PC-9 (cell line): Measurements from ENCODE around the gene ABHD8. TPM values are rescaled to one million over a fixed set of nuclear protein-coding genes. Genes with fewer than 3 reads are reported as not detected.
A peak's percentile ranks its signal among the peaks of the same experiment; 100 is the strongest.

Experiments used
- BruUV-seq: library from RNA; stranded (reverse); fragments of 400-500 nt; replicated peaks from 2 replicates; lab custom pipeline; 2021; lab: Mats Ljungman, UMichigan
- CTCF ChIA-PET: fragments of 300-600 bp; sonication (Branson Sonifier 250); formaldehyde crosslinking; loops from one replicate; lab custom pipeline; 2022; ENCODE audit warnings: antibody characterized with exemption; lab: Charles Lee
- POLR2A ChIA-PET: fragments of 300-600 bp; sonication (Branson Sonifier 250); formaldehyde crosslinking; loops from one replicate; lab custom pipeline; 2022; ENCODE audit warnings: antibody characterized with exemption; ENCODE audit not compliant: unreplicated experiment; lab: Charles Lee
- DNase-seq, 2 experiments: peaks; one replicate each; pipeline versions ENCODE4 v3.0.0 to v3.0.0-alpha.2; 2015 to 2022; ENCODE audit warnings: mixed read lengths in 1 of 2
- H2AFZ ChIP-seq: fragments of 200-600 bp; sonication (generic); 2 replicates; pipeline ENCODE4 v1.8.1; 2017; ENCODE audit warnings: antibody characterized with exemption
- H3F3A ChIP-seq: fragments of 200-600 bp; sonication (generic); 2 replicates; pipeline ENCODE4 v1.8.1; 2017; ENCODE audit warnings: antibody characterized with exemption, mild to moderate bottlenecking, low read depth; ENCODE audit not compliant: insufficient read depth
- H3K27ac ChIP-seq: fragments of 200-600 bp; sonication (generic); 2 replicates; pipeline ENCODE4 v1.6.1; 2016; ENCODE audit warnings: mixed run types
- H3K27me3 ChIP-seq: fragments of 200-600 bp; sonication (generic); 2 replicates; pipeline ENCODE4 v1.6.1; 2016; ENCODE audit warnings: low read depth, mixed run types; ENCODE audit not compliant: insufficient read depth
- H3K36me3 ChIP-seq: fragments of 200-600 bp; sonication (generic); 2 replicates; pipeline ENCODE4 v1.6.1; 2016; ENCODE audit warnings: low read depth, mixed run types
- H3K4me1 ChIP-seq: fragments of 200-600 bp; sonication (generic); replicated peaks from 2 replicates; pipeline ENCODE4 v1.6.1; 2016; ENCODE audit warnings: mixed run types; ENCODE audit not compliant: insufficient read depth
- H3K4me2 ChIP-seq: fragments of 200-600 bp; sonication (generic); 2 replicates; pipeline ENCODE4 v1.6.1; 2017; ENCODE audit warnings: mixed run types
- H3K4me3 ChIP-seq: fragments of 200-600 bp; sonication (generic); 2 replicates; pipeline ENCODE4 v1.6.1; 2016; ENCODE audit warnings: mixed run types
- H3K79me2 ChIP-seq: fragments of 200-600 bp; sonication (generic); 2 replicates; pipeline ENCODE4 v1.6.1; 2017; ENCODE audit warnings: low read depth, mixed run types
- H3K9me2 ChIP-seq: fragments of 200-600 bp; sonication (generic); 2 replicates; pipeline ENCODE4 v1.8.1; 2017; ENCODE audit warnings: mild to moderate bottlenecking; ENCODE audit not compliant: insufficient read depth
- H3K9me3 ChIP-seq: fragments of 200-600 bp; sonication (generic); 2 replicates; pipeline ENCODE4 v1.8.1; 2016; ENCODE audit warnings: low read depth; ENCODE audit not compliant: insufficient read depth
- H4K20me1 ChIP-seq: fragments of 200-600 bp; sonication (generic); 2 replicates; pipeline ENCODE4 v1.8.1; 2017; ENCODE audit not compliant: insufficient read depth
- CTCF ChIP-seq: fragments of 200-600 bp; sonication (generic); conservative IDR thresholded peaks from 2 replicates; pipeline ENCODE4 v1.6.1; 2017; ENCODE audit warnings: mixed run types, antibody characterized with exemption, mild to moderate bottlenecking, moderate library complexity
- EZH2 ChIP-seq: fragments of 200-600 bp; sonication (generic); IDR thresholded peaks from 2 replicates; pipeline ENCODE4 v1.8.0; 2017; ENCODE audit warnings: antibody characterized with exemption, low read depth
- intact Hi-C: fragments of 100-400 bp; cut with micrococcal nuclease; formaldehyde crosslinking; loops from one replicate; pipeline ENCODE4 v1.10.0; 2022; ENCODE audit not compliant: unreplicated experiment
- total RNA-seq: library from RNA; stranded (reverse); gene quantifications from 2 replicates; pipeline ENCODE4 v1.2.3, GENCODE V29; 2021

ABHD8 gene
- total RNA-seq, 1 experiment from 2014 or later = 37.5 TPM

DNA sequence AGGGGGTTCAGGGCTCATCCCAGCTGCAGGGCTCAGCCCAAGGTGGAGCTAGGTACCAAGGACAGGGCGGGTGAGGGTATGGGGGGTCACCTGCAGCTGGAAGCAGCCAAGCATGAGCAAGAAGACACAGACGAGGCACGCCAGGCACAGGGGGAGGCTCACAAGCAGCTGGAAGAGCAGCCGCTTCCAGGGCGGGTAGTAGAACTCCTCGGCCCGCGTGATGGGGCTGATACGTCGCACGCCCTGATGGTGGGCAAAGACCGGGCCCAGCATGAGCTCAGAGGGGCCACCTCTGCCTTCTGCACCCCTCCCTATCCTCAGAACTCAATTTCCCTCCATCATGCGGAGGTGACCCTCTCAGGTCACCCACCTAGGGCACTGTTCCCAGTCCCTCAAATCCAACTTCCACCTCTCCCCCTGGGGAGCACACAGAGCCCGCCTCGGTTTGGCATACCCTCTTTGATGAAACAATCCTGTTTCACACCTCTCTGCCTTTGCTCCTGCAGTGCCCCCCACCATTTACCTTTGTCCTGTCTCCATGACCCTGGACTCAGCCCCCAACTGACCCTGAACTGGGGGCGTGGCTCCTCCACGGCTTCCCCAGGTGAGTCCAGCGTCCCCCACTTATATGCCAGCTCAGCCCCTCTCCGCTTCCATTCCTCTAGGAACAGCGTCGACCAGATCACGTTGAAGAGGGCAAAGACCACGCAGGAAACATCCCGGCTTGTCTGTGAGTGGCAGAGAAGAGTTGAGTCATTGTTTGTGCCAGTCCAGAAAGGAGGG lies 27.2 kb upstream of the ABHD8 start:
- H4K20me1 ChIP-seq = no peaks in the 10 kb centered on the region
- H3K79me2 ChIP-seq = 0 out of 2 replicates have a peak, but pooled peaks cover under 1% of the 10 kb centered on the region
- no TSS peak for BruUV-seq
- H3K4me3 ChIP-seq = no peak overlapping the region
- H3K9me3 ChIP-seq = no peaks in the 10 kb centered on the region
- ChIA-PET POLR2A (interaction anchor here (0.6 kb wide), 1 partner anchor 75 kb away, joined by 5 read pairs; no protein-coding TSS in a partner anchor), CTCF (interaction anchor here (0.5 to 0.6 kb wide), 3 partner anchors 34 to 523 kb away, joined by 3 to 9 read pairs (median 7); no protein-coding TSS in a partner anchor)
- no peaks in the 10 kb centered on the region for H3K36me3 ChIP-seq
- H2AFZ ChIP-seq = no peak overlapping the region
- H3F3A ChIP-seq = peaks cover 39% of the 10 kb centered on the region
- intact Hi-C loops = no loop called here
- H3K4me2 ChIP-seq = no peak overlapping the region
- DNase-seq = no peak
- no peak for TF ChIP-seq EZH2
- no peak for TF ChIP-seq CTCF
- no peaks in the 10 kb centered on the region for H3K9me2 ChIP-seq
- no peaks in the 10 kb centered on the region for H3K27me3 ChIP-seq
- H3K27ac ChIP-seq = no peak overlapping the region
- H3K4me1 ChIP-seq = peaks cover 38% of the 10 kb centered on the region

DNA sequence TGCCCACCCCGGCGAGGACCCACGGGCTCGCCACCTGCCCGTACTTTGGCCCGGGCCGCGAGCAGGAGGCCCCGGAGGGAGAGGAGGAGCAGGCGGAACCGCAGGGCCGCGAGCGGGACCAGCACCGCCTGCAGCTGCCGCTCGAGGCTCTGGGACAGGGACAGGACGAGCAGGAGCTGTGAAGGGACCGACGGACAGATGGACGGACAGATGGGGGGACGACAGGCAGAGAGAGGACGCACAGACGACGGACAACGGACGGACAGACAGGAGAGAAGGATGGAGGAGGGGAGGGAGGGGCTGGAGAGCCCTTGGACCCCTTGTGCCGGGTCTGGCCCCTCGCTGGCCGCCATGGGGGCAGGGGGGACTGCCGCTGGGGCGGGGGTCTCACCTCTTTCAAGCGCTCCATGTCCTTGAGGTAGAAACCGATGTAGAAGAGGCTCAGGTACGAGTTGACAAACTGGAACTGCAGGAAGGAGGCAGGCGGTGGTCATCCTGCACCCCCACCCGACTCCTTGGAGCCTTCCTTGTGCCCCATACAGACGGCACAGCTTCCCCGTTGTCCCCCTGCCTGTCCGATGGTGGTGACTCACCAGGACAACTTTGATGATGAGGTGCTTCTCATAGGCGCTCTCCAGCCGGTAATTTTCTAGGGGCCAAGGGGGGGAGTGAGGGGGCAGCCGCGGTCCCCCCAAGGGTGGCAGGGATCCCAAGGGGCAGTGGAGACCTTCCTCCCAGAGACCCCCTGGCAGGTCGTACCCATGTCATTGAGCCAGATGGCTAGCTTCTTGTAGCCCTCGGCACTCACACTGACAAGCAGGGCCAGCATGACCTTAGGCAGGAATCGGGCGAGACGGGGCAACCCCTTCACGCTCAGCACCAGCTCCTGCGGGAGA lies 26.4 kb upstream of the ABHD8 start:
- peak in 1 of 2 experiments; percentile 33 for DNase-seq
- intact Hi-C loops = loop anchor here (5.0 kb wide), 1 partner anchor 37 kb away; no protein-coding TSS in a partner anchor
- no peak overlapping the region for H3K4me2 ChIP-seq
- H3K9me3 ChIP-seq = no peaks in the 10 kb centered on the region
- no peak overlapping the region for H2AFZ ChIP-seq
- peaks cover 33% of the 10 kb centered on the region for H3K4me1 ChIP-seq
- H3F3A ChIP-seq = peaks cover 41% of the 10 kb centered on the region
- POLR2A ChIA-PET = interaction anchor here (0.6 kb wide), 1 partner anchor 74 kb away, joined by 5 read pairs; no protein-coding TSS in a partner anchor
- no peaks in the 10 kb centered on the region for H3K9me2 ChIP-seq
- no peak overlapping the region for H3K27ac ChIP-seq
- H3K27me3 ChIP-seq = no peaks in the 10 kb centered on the region
- CTCF ChIA-PET = interaction anchor here (0.6 kb wide), 1 partner anchor 524 kb away, joined by 7 read pairs; no protein-coding TSS in a partner anchor
- no TSS peak for BruUV-seq
- H4K20me1 ChIP-seq = no peaks in the 10 kb centered on the region
- TF ChIP-seq CTCF = no peak
- no peak for TF ChIP-seq EZH2
- no peaks in the 10 kb centered on the region for H3K79me2 ChIP-seq
- no peaks in the 10 kb centered on the region for H3K36me3 ChIP-seq
- no peak overlapping the region for H3K4me3 ChIP-seq
